ENCODE measurements around the gene STRN3.
"Not testable (repeated sequence)": the region's sequence is repeated elsewhere in the genome, so short reads cannot be mapped to it uniquely, and the experiment has no call there.

Gene STRN3

GRCh38 chr14:31026077-31026449, at the start of gene STRN3:
TSS of gene STRN3 (minus strand) at chr14:31026379. CDS start at chr14:31026185, 194 bp downstream.
- no peak for DNase-seq

- DNase-seq, result no peak
Measured at GRCh38 chr14:31075144-31075543, 49.0 kb upstream of the STRN3 start.

- DNase-seq, result no peak
Measured at GRCh38 chr14:31071151-31071550, 45.0 kb upstream of the STRN3 start.

- no peak for DNase-seq
Measured at GRCh38 chr14:31070431-31070830, 44.3 kb upstream of the STRN3 start.

- DNase-seq, result no peak
Measured at GRCh38 chr14:31069343-31069742, 43.2 kb upstream of the STRN3 start.

GRCh38 chr14:31068235-31068634, 42.1 kb upstream of the STRN3 start:
- DNase-seq, result no peak

- not testable (repeated sequence) for DNase-seq
Measured at GRCh38 chr14:31062908-31063307, 36.7 kb upstream of the STRN3 start.

- DNase-seq, result no peak
Measured at GRCh38 chr14:31060253-31060875, 34.2 kb upstream of the STRN3 start.

GRCh38 chr14:31059152-31059924, 33.2 kb upstream of the STRN3 start:
- DNase-seq, result no peak

- DNase-seq, result no peak
Measured at GRCh38 chr14:31057701-31058364, 31.7 kb upstream of the STRN3 start.

- no peak for DNase-seq
Measured at GRCh38 chr14:31057035-31057434, 30.9 kb upstream of the STRN3 start.

GRCh38 chr14:31052905-31053586, 26.9 kb upstream of the STRN3 start:
- peak in 1 of 58 donors; percentile 1 for DNase-seq

- DNase-seq, result no peak
Measured at GRCh38 chr14:31051511-31051910, 25.3 kb upstream of the STRN3 start.

- DNase-seq, result no peak
Measured at GRCh38 chr14:31051023-31051422, 24.8 kb upstream of the STRN3 start.

- no peak for DNase-seq
Measured at GRCh38 chr14:31047503-31047902, 21.3 kb upstream of the STRN3 start.

GRCh38 chr14:31045501-31046080, 19.4 kb upstream of the STRN3 start:
- no peak for DNase-seq

GRCh38 chr14:31043379-31043778, 17.2 kb upstream of the STRN3 start:
- DNase-seq, result no peak

GRCh38 chr14:31042893-31043292, 16.7 kb upstream of the STRN3 start:
- not testable (repeated sequence) for DNase-seq

GRCh38 chr14:31042300-31042699, 16.1 kb upstream of the STRN3 start:
- DNase-seq, result no peak

- DNase-seq, result no peak
Measured at GRCh38 chr14:31038521-31039166, 12.5 kb upstream of the STRN3 start.

- DNase-seq, result no peak
Measured at GRCh38 chr14:31037709-31038221, 11.6 kb upstream of the STRN3 start.
